ENCODE data around the gene CNTD1. TPM values are rescaled to one million over a fixed set of nuclear protein-coding genes. Genes with fewer than 3 reads are reported as not detected.
A peak's percentile ranks its signal among the peaks of the same experiment; 100 is the strongest.

CNTD1 gene
- polyA plus RNA-seq, 1 donor = 3.4 TPM

DNA sequence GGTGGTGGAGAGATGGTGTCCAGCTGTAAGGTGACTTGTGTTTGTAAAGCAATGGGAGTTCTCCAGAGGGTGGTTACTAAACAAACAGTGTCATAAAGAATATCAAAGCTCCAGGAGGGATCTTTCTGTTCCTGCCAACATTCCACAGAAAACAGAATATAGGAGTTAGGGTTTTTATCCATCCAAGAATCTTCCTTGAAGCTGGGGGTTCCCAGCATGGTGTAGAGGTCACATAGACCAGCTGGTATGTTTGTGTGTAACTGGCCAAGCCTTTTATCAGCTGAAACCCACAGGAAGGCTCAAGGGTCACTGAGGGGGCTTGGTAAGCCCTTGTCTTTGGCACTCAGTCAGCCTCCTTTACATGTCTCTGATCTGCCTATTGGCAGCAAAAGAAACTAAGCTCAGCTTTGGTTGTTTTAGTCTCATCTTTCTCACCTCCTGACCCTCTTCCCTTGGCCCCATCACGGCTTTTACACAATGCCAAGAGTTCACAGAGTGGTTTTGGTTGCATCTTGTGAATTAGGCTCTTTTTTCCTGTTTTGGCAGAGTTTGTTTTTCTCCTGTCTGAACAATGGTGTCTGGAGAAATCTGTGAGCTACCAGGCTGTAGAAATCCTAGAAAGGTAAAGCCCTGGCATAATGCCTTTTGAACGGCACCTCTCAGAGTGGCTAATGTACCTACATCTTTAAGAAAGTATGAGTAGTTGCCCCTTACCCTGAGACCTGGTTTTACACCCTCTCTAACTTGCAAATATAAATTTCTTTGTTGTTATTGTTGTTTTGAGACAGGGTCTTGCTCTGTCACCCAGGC lies 4.6 kb downstream of the CNTD1 start:
- DNase-seq = no peak

GRCh38 chr17:42804918-42805367 lies 6.3 kb downstream of the CNTD1 start:
- no peak for DNase-seq

- no peak for DNase-seq
Observed at GRCh38 chr17:42806249-42806648, 7.6 kb downstream of the CNTD1 start.

DNA sequence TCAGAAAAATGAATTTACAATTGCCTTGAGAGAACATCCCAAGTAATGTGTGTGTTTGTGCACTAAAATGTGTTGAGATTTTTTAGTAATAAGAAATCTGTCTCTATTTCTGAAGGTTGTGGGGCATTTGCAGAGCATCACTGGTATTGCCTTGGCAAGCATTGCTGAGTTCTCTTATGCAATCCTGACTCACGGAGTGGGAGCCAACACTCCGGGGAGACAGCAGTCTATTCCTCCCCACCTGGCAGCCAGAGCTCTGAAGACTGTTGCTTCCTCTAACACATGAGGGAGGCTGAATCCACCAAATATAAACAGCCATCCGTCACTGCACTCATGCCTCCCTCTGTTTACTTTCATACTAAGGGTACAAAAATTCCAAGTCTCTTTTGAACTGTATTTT lies 10.6 kb downstream of the CNTD1 start:
- no peak for DNase-seq

DNA sequence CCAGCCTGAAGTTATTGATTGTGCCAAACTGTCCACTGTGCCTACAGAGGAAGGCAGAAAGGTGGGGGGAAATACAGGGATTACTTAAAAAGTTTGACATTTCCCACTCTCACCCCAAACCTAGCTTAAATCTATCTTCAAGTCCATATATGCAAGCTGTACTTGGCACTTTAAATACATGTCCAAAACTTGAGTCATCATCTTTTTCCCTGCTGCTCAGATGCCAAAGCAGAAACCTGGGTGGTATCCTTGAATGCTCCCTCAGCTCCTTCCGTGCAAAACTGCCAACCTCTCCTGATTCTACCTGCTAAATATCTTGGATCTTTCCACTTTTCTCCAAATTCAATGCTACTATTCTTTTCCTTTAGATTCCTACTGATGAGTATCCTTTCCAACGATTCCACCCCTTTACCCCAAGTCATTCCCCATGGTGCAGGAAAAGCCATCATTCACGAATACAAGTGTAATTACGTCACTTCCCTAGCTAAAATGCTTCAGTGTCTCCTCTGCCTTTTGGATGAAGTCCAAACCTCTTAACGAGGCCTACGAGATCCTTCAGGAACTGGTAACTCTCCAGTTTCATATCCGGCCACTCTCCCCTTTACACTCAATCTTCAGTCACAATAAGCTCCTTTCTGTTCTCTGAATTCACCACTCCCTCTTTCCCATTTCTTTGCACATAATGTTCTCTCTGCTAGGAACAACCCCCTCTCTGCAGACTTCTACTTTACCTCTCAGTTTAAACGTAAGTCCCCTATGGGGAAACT lies 16.2 kb downstream of the CNTD1 start:
- no peak for DNase-seq

GRCh38 chr17:42817866-42818265 lies 19.2 kb downstream of the CNTD1 start:
- no peak for DNase-seq

- DNase-seq = no peak
Observed at GRCh38 chr17:42818379-42818778, 19.7 kb downstream of the CNTD1 start.

DNA sequence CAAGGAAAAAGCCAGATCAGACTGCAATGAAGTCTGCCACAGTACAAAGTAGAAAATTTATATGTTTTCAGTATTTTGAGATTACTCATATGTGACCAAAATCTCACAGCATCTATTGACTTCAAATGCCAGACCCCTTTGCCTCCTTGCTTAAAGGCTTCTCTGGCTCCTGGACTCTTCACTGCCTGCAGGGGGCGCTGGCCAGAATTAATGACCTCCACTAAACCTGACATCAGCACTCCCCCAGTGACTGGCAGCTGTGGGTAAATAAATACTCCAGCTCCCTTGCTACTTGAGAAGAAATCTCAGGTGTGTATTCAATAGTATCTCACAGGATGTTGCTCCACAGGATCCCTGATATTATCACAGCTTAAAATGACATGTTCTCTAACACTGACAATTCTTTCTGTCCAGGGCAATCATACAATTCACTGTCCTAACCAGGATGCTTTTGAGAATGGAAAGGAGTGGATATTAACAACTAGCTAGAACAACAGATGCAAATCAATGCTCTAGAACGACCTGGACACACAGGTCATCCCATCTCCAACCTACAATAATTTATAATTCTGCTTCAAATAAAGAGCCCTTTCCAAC lies 21.4 kb downstream of the CNTD1 start:
- peak; percentile 43 for DNase-seq

DNA sequence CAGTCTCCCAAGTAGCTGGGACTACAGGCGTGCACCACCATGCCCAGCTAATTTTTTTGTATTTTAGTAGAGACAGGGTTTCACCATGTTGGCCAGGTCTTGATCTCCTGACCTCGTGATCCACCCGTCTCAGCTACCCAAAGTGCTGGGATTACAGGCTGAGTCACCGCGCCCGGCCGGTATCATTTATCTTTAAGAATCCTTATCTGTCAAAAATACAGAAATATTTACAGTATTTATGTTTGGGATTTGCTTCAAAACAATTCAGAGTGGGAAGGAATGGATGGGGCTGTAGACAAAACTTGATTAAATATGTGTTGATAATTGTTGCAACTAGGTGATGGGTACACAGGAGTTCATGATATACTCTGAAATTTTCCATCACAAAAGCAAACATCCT lies 22.5 kb downstream of the CNTD1 start:
- no peak for DNase-seq

DNA sequence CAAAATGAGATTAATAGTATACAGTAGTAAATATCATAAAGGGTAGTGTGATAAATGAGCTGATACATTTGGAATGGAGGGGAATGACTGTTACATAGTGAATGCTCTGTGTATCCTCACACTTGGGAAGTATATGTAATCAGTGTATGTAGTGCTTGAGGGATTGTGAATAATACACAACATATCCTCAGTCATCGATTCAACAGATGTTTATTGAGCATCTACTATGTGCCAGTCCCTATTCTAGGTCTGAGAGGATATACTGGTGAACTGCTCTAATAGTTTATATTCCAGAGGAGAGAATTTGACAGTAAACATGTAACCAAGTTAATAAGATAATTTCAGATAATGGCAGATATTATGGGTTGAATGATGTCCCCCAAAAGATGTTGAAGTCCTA lies 28.8 kb downstream of the CNTD1 start:
- no peak for DNase-seq

GRCh38 chr17:42830971-42831370 lies 32.3 kb downstream of the CNTD1 start:
- no peak for DNase-seq

- no peak for DNase-seq
Observed at GRCh38 chr17:42832213-42832933, 33.7 kb downstream of the CNTD1 start.

GRCh38 chr17:42832934-42833766 lies 34.5 kb downstream of the CNTD1 start, which contains the start of gene PSME3:
PSME3 (plus strand) TSS chr17:42833397; CDS start chr17:42833632, 235 bp downstream.
- peak; percentile 88 for DNase-seq

DNA sequence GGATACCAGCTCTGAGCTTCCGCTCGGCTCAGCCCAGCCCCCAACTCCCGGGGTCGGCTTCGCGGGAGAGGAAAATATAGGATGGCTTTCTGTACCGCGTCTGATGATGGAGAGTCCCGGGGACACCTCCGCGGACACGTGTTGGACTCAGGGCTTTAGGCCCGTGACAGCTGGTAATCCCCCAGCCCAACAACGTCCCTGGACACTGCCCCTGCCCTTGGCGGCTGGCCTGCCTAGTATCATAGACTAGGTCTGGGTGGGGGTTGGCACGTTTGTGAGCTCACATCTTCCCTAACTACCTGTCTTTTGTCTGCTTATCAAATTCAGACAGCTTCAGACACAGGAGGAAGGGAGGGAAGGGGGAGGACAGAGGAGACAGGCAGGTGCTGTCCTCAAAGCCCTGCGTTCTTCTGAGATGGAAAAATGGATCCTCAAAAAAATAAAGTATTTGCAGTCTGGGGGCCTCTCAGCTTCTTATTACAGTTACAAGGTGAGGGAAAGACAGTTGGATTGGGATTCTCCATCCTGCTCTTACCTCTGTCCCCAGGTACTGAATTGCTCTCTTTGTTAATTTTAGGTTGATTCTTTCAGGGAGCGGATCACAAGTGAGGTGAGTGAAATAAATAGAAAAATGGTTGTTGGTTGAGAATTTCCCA lies 35.2 kb downstream of the CNTD1 start:
- no peak for DNase-seq

- DNase-seq = no peak
Observed at GRCh38 chr17:42835732-42836131, 37.1 kb downstream of the CNTD1 start.

GRCh38 chr17:42841975-42842685 lies 43.5 kb downstream of the CNTD1 start:
- no peak for DNase-seq

DNA sequence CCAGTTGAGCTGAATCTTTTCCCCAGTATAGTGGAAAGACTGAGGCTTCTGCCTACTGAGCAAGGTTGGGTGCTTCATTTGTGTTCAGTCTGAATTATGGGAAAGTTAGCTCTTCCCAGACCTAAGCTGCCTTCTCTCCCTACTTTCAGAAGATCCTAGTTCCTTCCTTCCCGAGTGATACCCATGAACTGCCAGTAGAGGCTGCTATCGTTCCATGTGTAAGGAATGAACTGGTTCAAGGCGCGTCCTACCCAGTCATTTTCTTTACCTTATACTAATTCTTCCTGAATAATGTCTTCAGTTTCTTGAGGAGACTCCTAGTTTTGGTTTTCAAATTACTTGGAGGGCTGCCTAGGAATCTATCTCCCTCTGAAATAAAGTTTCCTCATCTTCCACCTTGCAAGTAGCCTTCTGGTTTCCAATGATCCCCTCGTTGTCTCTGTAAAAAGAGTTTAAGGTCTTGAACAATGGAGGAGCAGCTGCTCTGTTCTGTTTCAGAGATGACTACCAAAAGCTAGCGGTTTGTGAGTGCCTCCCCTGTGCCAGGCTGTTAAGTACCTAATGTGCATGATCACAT lies 44.8 kb downstream of the CNTD1 start:
- DNase-seq = peak; percentile 72

DNA sequence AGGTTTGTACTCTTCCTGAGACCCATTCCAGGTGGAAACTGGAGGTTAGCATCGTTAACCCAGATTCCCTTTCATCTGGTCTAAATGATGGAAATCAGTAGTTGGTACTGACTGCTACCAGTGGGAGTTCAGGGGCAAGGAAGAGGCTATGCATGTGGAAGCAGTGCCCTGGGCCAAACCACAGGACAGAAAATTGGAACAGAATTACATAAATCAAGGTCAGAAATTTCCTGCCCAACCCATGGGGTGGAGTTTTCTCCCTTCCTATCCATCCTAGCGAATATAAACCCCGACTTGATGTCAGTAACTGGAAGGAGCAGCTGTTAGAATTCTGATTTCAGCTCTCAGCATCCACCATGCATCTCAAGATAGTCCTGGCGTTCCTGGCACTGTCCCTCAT lies 45.6 kb downstream of the CNTD1 start, which contains the start of gene AOC2:
AOC2 (plus strand) TSS at position 310 of the 400 bp plus-strand sequence; CDS start at position 357, 47 bp downstream.
- DNase-seq = no peak

DNA sequence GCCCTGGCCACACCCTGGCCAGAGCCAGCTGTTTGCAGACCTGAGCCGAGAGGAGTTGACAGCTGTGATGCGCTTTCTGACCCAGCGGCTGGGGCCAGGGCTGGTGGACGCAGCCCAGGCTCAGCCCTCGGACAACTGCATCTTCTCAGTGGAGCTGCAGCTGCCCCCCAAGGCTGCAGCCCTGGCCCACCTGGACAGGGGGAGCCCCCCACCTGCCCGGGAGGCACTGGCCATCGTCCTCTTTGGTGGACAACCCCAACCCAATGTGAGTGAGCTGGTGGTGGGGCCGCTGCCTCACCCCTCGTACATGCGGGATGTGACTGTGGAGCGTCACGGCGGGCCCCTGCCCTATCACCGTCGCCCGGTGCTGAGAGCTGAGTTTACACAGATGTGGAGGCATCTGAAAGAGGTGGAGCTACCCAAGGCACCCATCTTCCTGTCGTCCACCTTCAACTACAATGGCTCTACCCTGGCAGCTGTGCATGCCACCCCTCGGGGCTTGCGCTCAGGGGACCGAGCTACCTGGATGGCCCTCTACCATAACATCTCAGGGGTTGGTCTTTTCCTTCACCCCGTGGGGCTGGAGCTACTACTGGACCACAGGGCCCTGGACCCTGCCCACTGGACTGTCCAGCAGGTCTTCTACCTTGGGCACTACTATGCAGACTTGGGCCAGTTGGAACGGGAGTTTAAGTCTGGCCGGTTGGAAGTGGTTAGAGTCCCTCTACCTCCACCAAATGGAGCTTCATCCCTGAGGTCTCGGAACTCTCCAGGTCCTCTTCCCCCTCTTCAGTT lies 46.3 kb downstream of the CNTD1 start:
- DNase-seq = no peak
